ENCODE measurements around the gene PAX5.

PAX5 gene

GRCh38 chr9:36939655-36940499 is 94.2 kb downstream of the PAX5 start (continued):
- TF ChIP-seq ZNF658 (tag by site-specific recombination; IDR thresholded peaks at IDR 0.05) (no peak), ZBTB20 (tag by site-specific recombination; IDR thresholded peaks at IDR 0.05) (no peak), ZNF221 (tag by site-specific recombination; IDR thresholded peaks at IDR 0.05; ENCODE audit: borderline replicate concordance) (no peak), MYNN (tag by site-specific recombination; IDR thresholded peaks at IDR 0.05; ENCODE audit: borderline replicate concordance) (no peak), ZNF747 (tag by site-specific recombination; IDR thresholded peaks at IDR 0.05) (no peak), ZNF157 (tag by site-specific recombination; IDR thresholded peaks at IDR 0.05) (no peak), MEIS1 (CRISPR knock-in tag; IDR thresholded peaks at IDR 0.05; ENCODE audit: borderline replicate concordance) (no peak), ZNF660 (tag by site-specific recombination; IDR thresholded peaks at IDR 0.05) (no peak), ZEB2 (tag by site-specific recombination; IDR thresholded peaks at IDR 0.05) (0 out of 2 replicates have a peak, but pooled peaks have one; percentile 58), ZBTB1 (tag by site-specific recombination; IDR thresholded peaks at IDR 0.05) (no peak), FEZF1 (tag by site-specific recombination; IDR thresholded peaks at IDR 0.05) (no peak), ZNF214 (tag by site-specific recombination; IDR thresholded peaks at IDR 0.05; ENCODE audit: borderline replicate concordance) (no peak), ZNF530 (tag by site-specific recombination; IDR thresholded peaks at IDR 0.05; ENCODE audit: low read depth) (no peak), ZXDB (tag by site-specific recombination; IDR thresholded peaks at IDR 0.05) (no peak)
- TF ChIP-seq, protein P1, sequence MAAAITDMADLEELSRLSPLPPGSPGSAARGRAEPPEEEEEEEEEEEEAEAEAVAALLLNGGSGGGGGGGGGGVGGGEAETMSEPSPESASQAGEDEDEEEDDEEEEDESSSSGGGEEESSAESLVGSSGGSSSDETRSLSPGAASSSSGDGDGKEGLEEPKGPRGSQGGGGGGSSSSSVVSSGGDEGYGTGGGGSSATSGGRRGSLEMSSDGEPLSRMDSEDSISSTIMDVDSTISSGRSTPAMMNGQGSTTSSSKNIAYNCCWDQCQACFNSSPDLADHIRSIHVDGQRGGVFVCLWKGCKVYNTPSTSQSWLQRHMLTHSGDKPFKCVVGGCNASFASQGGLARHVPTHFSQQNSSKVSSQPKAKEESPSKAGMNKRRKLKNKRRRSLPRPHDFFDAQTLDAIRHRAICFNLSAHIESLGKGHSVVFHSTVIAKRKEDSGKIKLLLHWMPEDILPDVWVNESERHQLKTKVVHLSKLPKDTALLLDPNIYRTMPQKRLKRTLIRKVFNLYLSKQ (tag by site-specific recombination; IDR thresholded peaks at IDR 0.05; ENCODE audit: borderline replicate concordance) = no peak
- TF ChIP-seq, protein P2, sequence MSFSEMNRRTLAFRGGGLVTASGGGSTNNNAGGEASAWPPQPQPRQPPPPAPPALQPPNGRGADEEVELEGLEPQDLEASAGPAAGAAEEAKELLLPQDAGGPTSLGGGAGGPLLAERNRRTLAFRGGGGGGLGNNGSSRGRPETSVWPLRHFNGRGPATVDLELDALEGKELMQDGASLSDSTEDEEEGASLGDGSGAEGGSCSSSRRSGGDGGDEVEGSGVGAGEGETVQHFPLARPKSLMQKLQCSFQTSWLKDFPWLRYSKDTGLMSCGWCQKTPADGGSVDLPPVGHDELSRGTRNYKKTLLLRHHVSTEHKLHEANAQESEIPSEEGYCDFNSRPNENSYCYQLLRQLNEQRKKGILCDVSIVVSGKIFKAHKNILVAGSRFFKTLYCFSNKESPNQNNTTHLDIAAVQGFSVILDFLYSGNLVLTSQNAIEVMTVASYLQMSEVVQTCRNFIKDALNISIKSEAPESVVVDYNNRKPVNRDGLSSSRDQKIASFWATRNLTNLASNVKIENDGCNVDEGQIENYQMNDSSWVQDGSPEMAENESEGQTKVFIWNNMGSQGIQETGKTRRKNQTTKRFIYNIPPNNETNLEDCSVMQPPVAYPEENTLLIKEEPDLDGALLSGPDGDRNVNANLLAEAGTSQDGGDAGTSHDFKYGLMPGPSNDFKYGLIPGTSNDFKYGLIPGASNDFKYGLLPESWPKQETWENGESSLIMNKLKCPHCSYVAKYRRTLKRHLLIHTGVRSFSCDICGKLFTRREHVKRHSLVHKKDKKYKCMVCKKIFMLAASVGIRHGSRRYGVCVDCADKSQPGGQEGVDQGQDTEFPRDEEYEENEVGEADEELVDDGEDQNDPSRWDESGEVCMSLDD (tag by site-specific recombination; IDR thresholded peaks at IDR 0.05) = no peak
- TF ChIP-seq, protein P3, sequence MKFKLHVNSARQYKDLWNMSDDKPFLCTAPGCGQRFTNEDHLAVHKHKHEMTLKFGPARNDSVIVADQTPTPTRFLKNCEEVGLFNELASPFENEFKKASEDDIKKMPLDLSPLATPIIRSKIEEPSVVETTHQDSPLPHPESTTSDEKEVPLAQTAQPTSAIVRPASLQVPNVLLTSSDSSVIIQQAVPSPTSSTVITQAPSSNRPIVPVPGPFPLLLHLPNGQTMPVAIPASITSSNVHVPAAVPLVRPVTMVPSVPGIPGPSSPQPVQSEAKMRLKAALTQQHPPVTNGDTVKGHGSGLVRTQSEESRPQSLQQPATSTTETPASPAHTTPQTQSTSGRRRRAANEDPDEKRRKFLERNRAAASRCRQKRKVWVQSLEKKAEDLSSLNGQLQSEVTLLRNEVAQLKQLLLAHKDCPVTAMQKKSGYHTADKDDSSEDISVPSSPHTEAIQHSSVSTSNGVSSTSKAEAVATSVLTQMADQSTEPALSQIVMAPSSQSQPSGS (tag by site-specific recombination; IDR thresholded peaks at IDR 0.05; ENCODE audit: low read depth) = peak; percentile 40; the same call in 1 of the 2 replicates
- TF ChIP-seq, protein P4, sequence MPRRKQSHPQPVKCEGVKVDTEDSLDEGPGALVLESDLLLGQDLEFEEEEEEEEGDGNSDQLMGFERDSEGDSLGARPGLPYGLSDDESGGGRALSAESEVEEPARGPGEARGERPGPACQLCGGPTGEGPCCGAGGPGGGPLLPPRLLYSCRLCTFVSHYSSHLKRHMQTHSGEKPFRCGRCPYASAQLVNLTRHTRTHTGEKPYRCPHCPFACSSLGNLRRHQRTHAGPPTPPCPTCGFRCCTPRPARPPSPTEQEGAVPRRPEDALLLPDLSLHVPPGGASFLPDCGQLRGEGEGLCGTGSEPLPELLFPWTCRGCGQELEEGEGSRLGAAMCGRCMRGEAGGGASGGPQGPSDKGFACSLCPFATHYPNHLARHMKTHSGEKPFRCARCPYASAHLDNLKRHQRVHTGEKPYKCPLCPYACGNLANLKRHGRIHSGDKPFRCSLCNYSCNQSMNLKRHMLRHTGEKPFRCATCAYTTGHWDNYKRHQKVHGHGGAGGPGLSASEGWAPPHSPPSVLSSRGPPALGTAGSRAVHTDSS (tag by site-specific recombination; IDR thresholded peaks at IDR 0.05) = no peak

- H3K9me3 ChIP-seq (ENCODE audit: control insufficient read depth, insufficient read depth, low read depth, low read length) = no peaks in the 10 kb centered on the region
- H3K27ac ChIP-seq (ENCODE audit: extremely low read depth, low read depth, low read length) = no peak overlapping the region
- CTCF ChIA-PET = interaction anchor here (0.8 to 1.6 kb wide), 2 partner anchors 15 to 17 kb away, joined by 3 to 5 read pairs; no protein-coding TSS in a partner anchor
- H3K36me3 ChIP-seq (ENCODE audit: control insufficient read depth in 2 of 2, insufficient read depth in 1 of 2, low read length in 2 of 2) = no peaks in the 10 kb centered on the region
- H3K4me3 ChIP-seq (ENCODE audit: low read depth, low read length) = no peak overlapping the region
- peaks cover 4% of the 10 kb centered on the region for H3K4me1 ChIP-seq (ENCODE audit: control insufficient read depth, insufficient read depth, low read length)
- TF ChIP-seq KLF16 (tag by site-specific recombination; IDR thresholded peaks at IDR 0.05) (no peak), ZBTB17 (tag by site-specific recombination; IDR thresholded peaks at IDR 0.05) (no peak)
- POLR2A ChIA-PET = interaction anchor here (0.7 to 1.3 kb wide), 2 partner anchors 16 to 28 kb away, joined by 3 to 4 read pairs; no protein-coding TSS in a partner anchor
Measured at GRCh38 chr9:36939214-36939613, 94.9 kb downstream of the PAX5 start.

All from HEK293 (cell line).